Brain microvascular endothelial cell (primary cell): ENCODE data around the gene ATP13A4.

Experiments
- DNase-seq: peaks from one replicate; pipeline ENCODE4 v3.0.0-alpha.2; 2020
- H3K27ac ChIP-seq: fragments of 250-450 bp; sonication (Bioruptor Pico); 2 replicates; pipeline ENCODE4 v1.5.1; 2020; ENCODE audit warnings: mild to moderate bottlenecking, moderate library complexity
- H3K27me3 ChIP-seq: fragments of 250-450 bp; sonication (Bioruptor Pico); replicated peaks from 2 replicates; pipeline ENCODE4 v1.5.1; 2020; ENCODE audit warnings: mild to moderate bottlenecking
- H3K36me3 ChIP-seq: fragments of 250-450 bp; sonication (Bioruptor Pico); replicated peaks from 2 replicates; pipeline ENCODE4 v1.5.1; 2020; ENCODE audit warnings: mild to moderate bottlenecking
- H3K4me3 ChIP-seq: 2 replicates; pipeline ENCODE4 v1.5.1; 2011; ENCODE audit warnings: low read depth, mild to moderate bottlenecking, control low read depth, low read length, moderate library complexity
- CTCF ChIP-seq: IDR thresholded peaks from 2 replicates; pipeline ENCODE4 v1.5.1; 2011; ENCODE audit warnings: low read depth, mild to moderate bottlenecking, moderate library complexity, low read length, control low read depth, inconsistent platforms; ENCODE audit errors: missing control alignments
- in situ Hi-C: cut with HindIII; loops from 2 replicates; pipeline ENCODE4 v1.10.0; 2017; ENCODE audit warnings: low sequenced_read_pairs, low pct_ligation_motif_present

The ATP13A4 gene

GRCh38 chr3:193559100-193559499 is 4.4 kb upstream of the ATP13A4 start:
- in situ Hi-C loops: no loop called here
- H3K27ac ChIP-seq: no peak overlapping the region
- H3K27me3 ChIP-seq: no peaks in the 10 kb centered on the region
- DNase-seq: no peak
- no peak for TF ChIP-seq CTCF
- H3K36me3 ChIP-seq: no peaks in the 10 kb centered on the region
- no peak overlapping the region for H3K4me3 ChIP-seq

GRCh38 chr3:193556841-193557240 is 2.1 kb upstream of the ATP13A4 start:
- in situ Hi-C loops: no loop called here
- no peaks in the 10 kb centered on the region for H3K36me3 ChIP-seq

GRCh38 chr3:193553586-193553985 is 1.1 kb downstream of the ATP13A4 start:
- no peak overlapping the region for H3K27ac ChIP-seq
- no peaks in the 10 kb centered on the region for H3K36me3 ChIP-seq
- no peaks in the 10 kb centered on the region for H3K27me3 ChIP-seq
- in situ Hi-C loops: no loop called here
- no peak overlapping the region for H3K4me3 ChIP-seq
- no peak for TF ChIP-seq CTCF
- DNase-seq: no peak

More at GRCh38 chr3:193556841-193557240, 2.1 kb upstream of the ATP13A4 start:
- no peak overlapping the region for H3K27ac ChIP-seq
- H3K27me3 ChIP-seq: no peaks in the 10 kb centered on the region
- H3K4me3 ChIP-seq: no peak overlapping the region
- no peak for TF ChIP-seq CTCF
- no peak for DNase-seq

- in situ Hi-C loops: no loop called here
- Histone ChIP-seq H3K27ac (no peak overlapping the region), H3K4me3 (no peak overlapping the region), H3K36me3 (no peaks in the 10 kb centered on the region), H3K27me3 (no peaks in the 10 kb centered on the region)
- TF ChIP-seq CTCF: no peak
- DNase-seq: no peak
Measured at GRCh38 chr3:193552923-193553322, 1.8 kb downstream of the ATP13A4 start.

- Histone ChIP-seq H3K27me3 (no peaks in the 10 kb centered on the region), H3K27ac (no peak overlapping the region), H3K4me3 (no peak overlapping the region), H3K36me3 (no peaks in the 10 kb centered on the region)
- in situ Hi-C loops: no loop called here
- no peak for TF ChIP-seq CTCF
- DNase-seq: no peak
Measured at GRCh38 chr3:193548406-193548805, 6.3 kb downstream of the ATP13A4 start.

GRCh38 chr3:193546129-193546528 is 8.6 kb downstream of the ATP13A4 start:
- TF ChIP-seq CTCF: no peak
- in situ Hi-C loops: no loop called here
- Histone ChIP-seq H3K27ac (no peak overlapping the region), H3K27me3 (no peaks in the 10 kb centered on the region), H3K36me3 (no peaks in the 10 kb centered on the region), H3K4me3 (no peak overlapping the region)
- DNase-seq: no peak
